Fibroblast of lung (primary cell): ENCODE data around the gene FOXA3. TPM values are rescaled to one million over a fixed set of nuclear protein-coding genes. Genes with fewer than 3 reads are reported as not detected.

Source experiments
- DNase-seq, 2 donors: peaks; one replicate each; pipeline versions ENCODE4 v3.0.0 to v3.0.0-alpha.2; 2010; ENCODE audit warnings: low read depth in 2 of 2
- H2AFZ ChIP-seq: 2 replicates; pipeline ENCODE4 v1.5.1; 2012; ENCODE audit warnings: low read length, control low read depth, inconsistent platforms
- H3K27ac ChIP-seq: 2 replicates; pipeline ENCODE4 v1.5.1; 2011; ENCODE audit warnings: low read length, control low read depth; ENCODE audit not compliant: insufficient read depth
- H3K27me3 ChIP-seq: 2 replicates; pipeline ENCODE4 v1.5.1; 2011; ENCODE audit warnings: mild to moderate bottlenecking, low read length; ENCODE audit not compliant: control insufficient read depth, insufficient read depth
- H3K36me3 ChIP-seq: 2 replicates; pipeline ENCODE4 v1.5.1; 2011; ENCODE audit warnings: low read length; ENCODE audit not compliant: control insufficient read depth, insufficient read depth
- H3K4me1 ChIP-seq: 2 replicates; pipeline ENCODE4 v1.5.1; 2011; ENCODE audit warnings: low read length; ENCODE audit not compliant: control insufficient read depth, insufficient read depth; ENCODE audit errors: extremely low read depth
- H3K4me2 ChIP-seq: 2 replicates; pipeline ENCODE4 v1.5.1; 2011; ENCODE audit warnings: low read length, control low read depth; ENCODE audit not compliant: insufficient read depth; ENCODE audit errors: extremely low read depth
- H3K4me3 ChIP-seq, 4 experiments: fragments of 200-600 bp in 1 of 4; sonication (generic) in 1 of 4; replicated peaks in 1 of 4; 2 replicates each; pipeline ENCODE4 v1.5.1; 2011 to 2016; ENCODE audit warnings: low read length in 4 of 4, low read depth in 3 of 4, mild to moderate bottlenecking in 3 of 4, control low read depth in 2 of 4, inconsistent platforms in 1 of 4, mixed read lengths in 1 of 4; ENCODE audit not compliant: insufficient read depth in 1 of 4; ENCODE audit errors: control extremely low read depth in 1 of 4
- H3K79me2 ChIP-seq: 2 replicates; pipeline ENCODE4 v1.5.1; 2012; ENCODE audit warnings: mild to moderate bottlenecking, low read length, inconsistent platforms; ENCODE audit not compliant: control insufficient read depth, insufficient read depth
- H3K9ac ChIP-seq: 2 replicates; pipeline ENCODE4 v1.5.1; 2011; ENCODE audit warnings: mild to moderate bottlenecking, low read length, control low read depth; ENCODE audit not compliant: insufficient read depth
- H3K9me3 ChIP-seq: 2 replicates; pipeline ENCODE4 v1.5.1; 2012; ENCODE audit warnings: low read depth, low read length; ENCODE audit not compliant: control insufficient read depth, insufficient read depth
- H4K20me1 ChIP-seq: 2 replicates; pipeline ENCODE4 v1.5.1; 2011; ENCODE audit warnings: low read length; ENCODE audit not compliant: control insufficient read depth, insufficient read depth; ENCODE audit errors: extremely low read depth
- CTCF ChIP-seq, 2 donors: IDR thresholded peaks in 1 of 2; conservative IDR thresholded peaks in 1 of 2; 1 replicate in 1 of 2; 2 replicates in 1 of 2; pipeline ENCODE4 v1.5.1; 2011 to 2012; ENCODE audit warnings: low read length in 2 of 2, control low read depth in 1 of 2, inconsistent platforms in 1 of 2, low read depth in 1 of 2, mild to moderate bottlenecking in 1 of 2
- EZH2 ChIP-seq: IDR thresholded peaks from 2 replicates; pipeline ENCODE4 v1.5.1; 2012; ENCODE audit warnings: low read length, control low read depth, mild to moderate bottlenecking; ENCODE audit errors: missing control alignments
- polyA plus RNA-seq, 2 donors: library from polyadenylated mRNA; depleted of rRNA in 1 of 2; stranded (reverse) in 1 of 2; unstranded in 1 of 2; fragments of >200 nt; gene quantifications; 2 replicates each; pipeline ENCODE4 v1.2.1, GENCODE V29; 2011 to 2012; ENCODE audit warnings: missing spikeins in 1 of 2
- total RNA-seq: library from RNA; depleted of rRNA; stranded (reverse); fragments of >200 nt; gene quantifications from 2 replicates; pipeline ENCODE4 v1.2.1, GENCODE V29; 2014

The FOXA3 gene
- total and polyA plus RNA-seq, 2 donors (not counting 1 experiment from before 2014, with no cell fraction given): not detected

GRCh38 chr19:45900738-45901431, 36.8 kb downstream of the FOXA3 start:
- no peak for DNase-seq
- no peak overlapping the region for H3K9ac ChIP-seq

GRCh38 chr19:45901432-45901911, 37.3 kb downstream of the FOXA3 start:
- H3K36me3 ChIP-seq: peaks cover 3% of the 10 kb centered on the region
- peak overlapping the region; percentile 29 to 88 (median 84) for H3K4me3 ChIP-seq
- no peaks in the 10 kb centered on the region for H3K79me2 ChIP-seq
- peaks cover 4% of the 10 kb centered on the region for H3K4me1 ChIP-seq
- H3K4me2 ChIP-seq: peak overlapping the region; percentile 44
- H3K27me3 ChIP-seq: no peaks in the 10 kb centered on the region
- peak; percentile 46 to 50 for DNase-seq
- no peaks in the 10 kb centered on the region for H4K20me1 ChIP-seq
- no peak for TF ChIP-seq EZH2
- TF ChIP-seq CTCF (conservative IDR thresholded peaks at IDR 0.05 in 1 of 2, IDR thresholded peaks at IDR 0.05 in 1 of 2; ENCODE audit: low read depth in 1 of 2, low read length in 2 of 2): no peak
- H3K27ac ChIP-seq: no peak overlapping the region
- peak overlapping the region; percentile 30 for H2AFZ ChIP-seq
- no peaks in the 10 kb centered on the region for H3K9me3 ChIP-seq
- peak overlapping the region; percentile 7 for H3K9ac ChIP-seq

More at GRCh38 chr19:45900738-45901431, 36.8 kb downstream of the FOXA3 start:
- no peaks in the 10 kb centered on the region for H3K27me3 ChIP-seq
- peak overlapping the region; percentile 7 to 88 (median 60) for H3K4me3 ChIP-seq
- peaks cover 4% of the 10 kb centered on the region for H3K4me1 ChIP-seq
- H3K36me3 ChIP-seq: peaks cover 3% of the 10 kb centered on the region
- no peak overlapping the region for H3K27ac ChIP-seq
- H3K4me2 ChIP-seq: peak overlapping the region; percentile 44
- H4K20me1 ChIP-seq: no peaks in the 10 kb centered on the region
- no peak overlapping the region for H2AFZ ChIP-seq
- TF ChIP-seq EZH2 (no peak), CTCF (conservative IDR thresholded peaks at IDR 0.05 in 1 of 2, IDR thresholded peaks at IDR 0.05 in 1 of 2; ENCODE audit: low read depth in 1 of 2, low read length in 2 of 2) (no peak)
- no peaks in the 10 kb centered on the region for H3K9me3 ChIP-seq
- H3K79me2 ChIP-seq: no peaks in the 10 kb centered on the region

- no peak for DNase-seq
- Histone ChIP-seq H3K4me3 (peak within 1 kb of the TSS; percentile 83 to 94 (median 87)), H4K20me1 (no peaks in the 10 kb centered on the region), H3K9ac (peak within 1 kb of the TSS; percentile 51), H3K36me3 (peaks cover 3% of the 10 kb centered on the region), H2AFZ (peak within 1 kb of the TSS; percentile 98), H3K4me1 (peaks cover 4% of the 10 kb centered on the region), H3K9me3 (no peaks in the 10 kb centered on the region), H3K4me2 (peak within 1 kb of the TSS; percentile 93), H3K79me2 (no peaks in the 10 kb centered on the region), H3K27ac (peak within 1 kb of the TSS; percentile 45), H3K27me3 (no peaks in the 10 kb centered on the region)
- TF ChIP-seq CTCF (conservative IDR thresholded peaks at IDR 0.05 in 1 of 2, IDR thresholded peaks at IDR 0.05 in 1 of 2; ENCODE audit: low read depth in 1 of 2, low read length in 2 of 2) (no peak), EZH2 (no peak)
Measured at GRCh38 chr19:45901912-45902650, 38.0 kb downstream of the FOXA3 start, which contains the start of gene MYPOP. TSS of gene MYPOP (minus strand) at chr19:45902613. CDS start at chr19:45901773, 840 bp downstream.
